Colonic mucosa (tissue), 4 donors: ENCODE data around the gene SCAMP5. TPM values are rescaled to one million over a fixed set of nuclear protein-coding genes. Genes with fewer than 3 reads are reported as not detected.

Experiments
- DNase-seq: peaks from one replicate; pipeline ENCODE4 v3.0.0-alpha.2; 2020
- H3K27ac ChIP-seq: fragments of 200-600 bp; one replicate; pipeline ENCODE4 v1.8.0; 2021
- H3K27me3 ChIP-seq: fragments of 200-600 bp; one replicate; pipeline ENCODE4 v1.8.0; 2021
- H3K36me3 ChIP-seq: fragments of 200-600 bp; one replicate; pipeline ENCODE4 v1.8.0; 2021
- H3K4me1 ChIP-seq: fragments of 200-600 bp; one replicate; pipeline ENCODE4 v1.8.0; 2021; ENCODE audit warnings: mild to moderate bottlenecking
- H3K4me3 ChIP-seq: fragments of 200-600 bp; one replicate; pipeline ENCODE4 v1.8.0; 2021
- H3K9ac ChIP-seq, 2 donors: one replicate each; pipeline ENCODE4 v1.7.0; 2013; ENCODE audit warnings: control low read depth in 2 of 2, low read depth in 2 of 2, low read length in 2 of 2
- H3K9me3 ChIP-seq: fragments of 200-600 bp; one replicate; pipeline ENCODE4 v1.8.0; 2021
- CTCF ChIP-seq: fragments of 200-600 bp; IDR thresholded peaks from one replicate; pipeline ENCODE4 v1.8.0; 2022; ENCODE audit warnings: antibody characterized with exemption, mild to moderate bottlenecking
- intact Hi-C: fragments of 100-400 bp; cut with DNase I; formaldehyde crosslinking; loops from one replicate; pipeline ENCODE4 v1.14.1; 2022
- total RNA-seq, 2 donors: library from RNA; stranded (reverse); fragmentation: NEBNext Ultra II Directional in 1 of 2; extraction: Animal tissue kit (Norgen Biotek cat#: 25700) in 1 of 2; gene quantifications; one replicate each; pipeline ENCODE4 v1.2.1, GENCODE V29; 2021
- donor health status: healthy.
- donor health status: DM: no; HTN: no; CAD: no.
- donor health status: DM: no; HTN: no; CAD: no.

The SCAMP5 gene
- total RNA-seq, 2 donors from 2014 or later: 4.9 to 24.9 TPM

GRCh38 chr15:75037685-75038084 is 42.3 kb downstream of the SCAMP5 start:
- Histone ChIP-seq H3K9me3 (no peaks in the 10 kb centered on the region), H3K4me1 (peaks cover 2% of the 10 kb centered on the region), H3K36me3 (no peaks in the 10 kb centered on the region), H3K9ac (no peak overlapping the region), H3K4me3 (no peak overlapping the region), H3K27me3 (no peaks in the 10 kb centered on the region), H3K27ac (no peak overlapping the region)
- TF ChIP-seq CTCF: no peak
- intact Hi-C loops: no loop called here
- DNase-seq: no peak

- Histone ChIP-seq H3K9me3 (no peaks in the 10 kb centered on the region), H3K36me3 (no peaks in the 10 kb centered on the region), H3K9ac (no peak overlapping the region), H3K27ac (no peak overlapping the region), H3K4me1 (peaks cover 7% of the 10 kb centered on the region), H3K4me3 (no peak overlapping the region), H3K27me3 (no peaks in the 10 kb centered on the region)
- TF ChIP-seq CTCF: no peak
- intact Hi-C loops: no loop called here
- no peak for DNase-seq
These were observed 42.9 kb downstream of the SCAMP5 start for GRCh38 chr15:75038231-75038630.

GRCh38 chr15:75042730-75043508 is 47.6 kb downstream of the SCAMP5 start:
- peak; percentile 51 for TF ChIP-seq CTCF
- intact Hi-C loops: no loop called here
- peaks cover 32% of the 10 kb centered on the region for H3K4me1 ChIP-seq
- H3K9me3 ChIP-seq: no peaks in the 10 kb centered on the region
- peak overlapping the region; percentile 84 for H3K27ac ChIP-seq
- DNase-seq: peak; percentile 84
- H3K9ac ChIP-seq: peak overlapping the region; percentile 24 to 80
- no peaks in the 10 kb centered on the region for H3K36me3 ChIP-seq
- H3K27me3 ChIP-seq: no peaks in the 10 kb centered on the region
- no peak overlapping the region for H3K4me3 ChIP-seq

- H3K27ac ChIP-seq: peak overlapping the region; percentile 84
- H3K4me3 ChIP-seq: no peak overlapping the region
- H3K36me3 ChIP-seq: no peaks in the 10 kb centered on the region
- TF ChIP-seq CTCF: no peak
- peaks cover 34% of the 10 kb centered on the region for H3K4me1 ChIP-seq
- intact Hi-C loops: no loop called here
- no peaks in the 10 kb centered on the region for H3K27me3 ChIP-seq
- H3K9me3 ChIP-seq: no peaks in the 10 kb centered on the region
- peak; percentile 84 for DNase-seq
- peak overlapping the region; percentile 24 to 80 for H3K9ac ChIP-seq
These were observed 48.3 kb downstream of the SCAMP5 start for GRCh38 chr15:75043509-75044257.

GRCh38 chr15:75044258-75044878 is 49.0 kb downstream of the SCAMP5 start:
- no peaks in the 10 kb centered on the region for H3K27me3 ChIP-seq
- no peak for TF ChIP-seq CTCF
- DNase-seq: no peak
- peak overlapping the region; percentile 84 for H3K27ac ChIP-seq
- peaks cover 34% of the 10 kb centered on the region for H3K4me1 ChIP-seq
- intact Hi-C loops: no loop called here
- H3K4me3 ChIP-seq: no peak overlapping the region
- peak overlapping the region; percentile 24 to 80 for H3K9ac ChIP-seq
- no peaks in the 10 kb centered on the region for H3K9me3 ChIP-seq
- H3K36me3 ChIP-seq: no peaks in the 10 kb centered on the region
